Astrocyte of the cerebellum (primary cell): ENCODE measurements around the gene PSMB9.

Experiments used
- DNase-seq: peaks from one replicate; pipeline ENCODE4 v3.0.0-alpha.2; 2011; ENCODE audit warnings: low read depth
- H3K4me3 ChIP-seq: 2 replicates; pipeline ENCODE4 v1.5.1; 2011; ENCODE audit warnings: mild to moderate bottlenecking, low read depth, low read length, moderate library complexity
- CTCF ChIP-seq: IDR thresholded peaks from 2 replicates; pipeline ENCODE4 v1.5.1; 2012; ENCODE audit warnings: low read length, low read depth, moderate library complexity, mild to moderate bottlenecking; ENCODE audit errors: missing control alignments
- in situ Hi-C: cut with HindIII; loops from 2 replicates; pipeline ENCODE4 v1.10.0; 2017; ENCODE audit warnings: low sequenced_read_pairs

Gene PSMB9

GRCh38 chr6:32843979-32844838 lies 9.8 kb upstream of the PSMB9 start, which contains the start of gene PSMB8:
TSS of gene PSMB8 (minus strand) at chr6:32844047. CDS start at chr6:32843996, 51 bp downstream.
- peak; percentile 35 for TF ChIP-seq CTCF
- H3K4me3 ChIP-seq: peak within 1 kb of the TSS; percentile 81
- in situ Hi-C loops: loop anchor here (10.0 kb wide), 1 partner anchor 131 kb away; no protein-coding TSS in a partner anchor
- DNase-seq: peak; percentile 81

GRCh38 chr6:32844839-32845383 lies 9.1 kb upstream of the PSMB9 start:
- H3K4me3 ChIP-seq: peak overlapping the region; percentile 81
- DNase-seq: no peak
- in situ Hi-C loops: loop anchor here (10.0 kb wide), 1 partner anchor 130 kb away; no protein-coding TSS in a partner anchor
- no peak for TF ChIP-seq CTCF

GRCh38 chr6:32845384-32845884 lies 8.6 kb upstream of the PSMB9 start:
- H3K4me3 ChIP-seq: no peak overlapping the region
- in situ Hi-C loops: loop anchor here (10.0 kb wide), 1 partner anchor 129 kb away; no protein-coding TSS in a partner anchor
- no peak for TF ChIP-seq CTCF
- no peak for DNase-seq

- TF ChIP-seq CTCF: no peak
- in situ Hi-C loops: loop anchor here (10.0 kb wide), 1 partner anchor 128 kb away; no protein-coding TSS in a partner anchor
- no peak for DNase-seq
- no peak overlapping the region for H3K4me3 ChIP-seq
Observed at GRCh38 chr6:32847004-32847403, 7.0 kb upstream of the PSMB9 start.

GRCh38 chr6:32847795-32848194 lies 6.2 kb upstream of the PSMB9 start:
- no peak overlapping the region for H3K4me3 ChIP-seq
- no peak for TF ChIP-seq CTCF
- no peak for DNase-seq
- in situ Hi-C loops: loop anchor here (10.0 kb wide), 1 partner anchor 127 kb away; no protein-coding TSS in a partner anchor

- in situ Hi-C loops: loop anchor here (10.0 kb wide), 1 partner anchor 126 kb away; no protein-coding TSS in a partner anchor
- no peak for DNase-seq
- no peak overlapping the region for H3K4me3 ChIP-seq
- no peak for TF ChIP-seq CTCF
Observed at GRCh38 chr6:32849126-32849525, 4.9 kb upstream of the PSMB9 start.
